ENCODE measurements around the gene LY86.

The LY86 gene

DNA sequence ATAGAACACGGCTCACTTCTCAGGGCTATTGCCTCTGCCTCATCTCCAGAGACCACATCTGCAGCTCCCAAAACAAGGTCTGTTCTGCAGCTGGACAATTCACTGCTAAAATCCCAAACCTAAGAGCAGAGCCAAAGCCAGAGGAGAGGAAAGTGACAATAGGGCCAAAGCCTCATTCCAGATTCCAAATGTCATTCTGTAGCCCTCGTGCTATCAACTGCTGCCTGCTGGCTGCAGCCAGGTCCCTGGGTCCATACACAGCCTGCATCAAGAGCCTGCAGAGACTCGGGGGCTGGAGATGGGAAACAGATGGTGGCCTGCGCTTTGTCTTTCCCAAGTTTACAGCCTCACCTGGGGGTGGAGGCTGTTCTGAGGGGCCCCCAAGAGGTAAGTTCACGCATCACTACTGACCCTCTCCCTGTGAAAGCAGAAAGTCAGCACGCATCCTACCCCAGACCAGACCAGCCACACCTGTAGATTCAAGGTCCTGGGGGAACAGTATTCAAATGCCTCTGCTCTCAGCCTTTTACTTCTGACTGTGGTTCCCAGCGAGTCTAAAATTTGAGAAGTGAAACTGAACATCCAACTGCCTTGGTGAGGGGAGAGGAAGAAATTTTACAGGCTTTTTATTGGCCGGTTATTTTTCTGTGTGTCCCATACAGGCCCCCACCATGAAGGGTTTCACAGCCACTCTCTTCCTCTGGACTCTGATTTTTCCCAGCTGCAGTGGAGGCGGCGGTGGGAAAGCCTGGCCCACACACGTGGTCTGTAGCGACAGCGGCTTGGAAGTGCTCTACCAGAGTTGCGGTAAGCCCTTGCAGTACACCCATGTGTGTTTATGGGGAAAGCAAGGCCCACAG is at the start of gene LY86:
Gene LY86, plus strand, starts transcription at position 657 of the 860 bp plus-strand sequence. Its CDS starts 15 bp downstream, at position 672.
- DNase-seq = peak; percentile 44

GRCh38 chr6:6539036-6539435 is 49.5 kb upstream of the LY86 start:
- no peak for DNase-seq

- no peak for DNase-seq
These were observed 46.2 kb upstream of the LY86 start for GRCh38 chr6:6542357-6542756.

DNA sequence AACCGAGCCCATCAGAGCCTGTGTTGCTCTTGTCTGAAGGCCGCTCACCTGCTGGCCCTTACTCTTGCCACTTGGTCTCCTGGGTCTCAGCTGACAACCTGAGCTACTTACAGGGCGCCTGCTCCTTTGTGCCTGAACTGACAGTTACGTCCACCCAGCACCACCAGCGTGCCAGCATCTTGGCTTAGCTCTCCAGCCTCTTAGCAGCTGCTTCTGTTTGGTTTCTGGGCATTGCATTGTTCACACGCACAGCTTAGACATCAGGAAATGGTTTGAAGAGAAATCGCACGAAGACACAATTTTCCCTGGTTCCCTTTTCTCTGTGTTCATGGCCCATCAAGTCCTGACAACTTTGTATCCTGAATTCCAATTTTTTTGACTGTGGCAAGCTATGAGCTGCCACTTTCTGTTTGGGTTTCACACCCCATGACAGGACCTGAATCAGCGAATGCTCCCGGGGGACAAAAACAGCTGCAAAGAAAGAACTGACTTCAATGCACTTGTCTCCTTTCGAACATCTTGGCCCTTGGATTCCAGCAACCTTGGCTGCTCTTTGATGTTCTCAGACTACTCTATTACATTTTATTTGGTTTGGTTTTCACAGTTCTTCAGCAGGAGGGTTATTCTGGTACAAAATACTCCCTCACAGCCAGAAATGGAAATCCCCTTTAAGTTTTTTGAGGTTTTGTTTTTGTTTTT is 45.2 kb upstream of the LY86 start:
- no peak for DNase-seq

DNA sequence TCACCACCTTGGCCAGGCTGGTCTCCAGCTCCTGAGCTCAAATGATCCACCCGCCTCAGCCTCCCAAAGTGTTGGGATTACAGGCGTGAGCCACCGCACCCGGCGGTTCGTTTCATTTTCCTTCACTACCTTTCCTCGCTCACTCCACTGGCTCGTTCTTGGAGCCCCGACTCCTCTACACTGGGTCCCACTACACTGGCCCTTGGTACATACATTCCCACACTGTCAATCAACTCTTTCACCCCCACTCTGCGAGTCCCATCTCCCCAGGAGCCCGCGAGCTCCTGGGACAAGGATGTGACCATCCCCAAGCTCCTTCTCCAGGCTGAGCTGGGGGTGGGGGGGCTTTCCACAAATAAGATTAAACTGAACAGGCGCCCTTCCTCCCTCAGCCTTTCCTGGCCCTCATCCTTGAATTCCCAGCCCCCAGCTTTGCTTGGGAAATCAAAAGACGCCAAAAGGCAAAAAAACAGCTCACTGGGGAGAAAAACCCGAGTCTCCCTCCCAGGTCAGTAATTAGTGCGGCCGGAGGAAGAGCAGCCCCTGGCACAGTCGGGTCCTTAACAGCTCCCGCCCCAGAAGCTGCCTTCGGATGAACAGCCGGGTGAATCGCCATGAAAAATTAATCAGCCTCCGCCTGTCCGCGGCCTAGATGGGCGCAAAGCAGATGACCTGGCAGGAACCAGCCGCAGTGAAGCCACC is 42.8 kb upstream of the LY86 start:
- no peak for DNase-seq

DNA sequence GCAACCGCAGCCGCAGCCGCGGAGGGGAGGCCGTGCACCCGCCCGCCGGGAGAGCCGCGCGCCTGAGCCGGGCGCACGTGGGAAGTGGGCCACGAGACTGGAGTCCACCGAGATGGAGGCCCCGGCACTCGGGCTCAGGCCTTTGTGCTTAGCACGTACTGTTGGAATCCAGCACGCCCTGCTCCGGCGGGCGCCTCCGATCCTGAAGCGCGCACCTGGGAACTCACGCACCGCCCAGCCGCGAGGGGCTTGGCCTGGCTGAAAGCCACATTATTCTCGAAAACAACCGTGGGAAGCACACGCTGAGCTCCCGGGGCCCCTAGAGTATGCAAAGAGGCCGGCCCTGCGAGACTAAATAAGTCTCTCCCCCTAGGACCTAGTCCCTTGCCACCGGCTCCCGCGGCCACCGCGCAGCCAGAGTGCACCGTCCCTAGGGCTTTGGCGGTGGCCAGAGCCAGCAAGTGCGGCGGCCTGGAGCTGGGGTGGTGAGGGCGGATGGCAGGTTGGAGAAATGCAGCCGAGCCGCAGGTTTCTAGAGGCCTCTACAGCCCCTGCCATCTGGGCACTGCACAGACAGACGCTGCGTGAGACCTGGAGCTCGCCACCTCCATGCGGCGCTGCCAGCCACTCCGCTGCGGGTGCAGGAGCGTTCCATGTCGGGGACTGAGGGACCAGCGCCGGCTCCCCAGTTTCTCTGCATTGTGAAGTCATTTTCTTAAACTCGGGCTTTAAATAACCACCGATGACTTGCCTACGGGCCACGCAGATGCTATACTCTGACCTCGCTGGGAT is 42.0 kb upstream of the LY86 start:
- DNase-seq = no peak

- DNase-seq = no peak
These were observed 41.2 kb upstream of the LY86 start for GRCh38 chr6:6547110-6547879.

- DNase-seq = no peak
These were observed 32.3 kb upstream of the LY86 start for GRCh38 chr6:6556161-6556737.

- DNase-seq = peak; percentile 54
These were observed 31.6 kb upstream of the LY86 start for GRCh38 chr6:6556738-6557503.

DNA sequence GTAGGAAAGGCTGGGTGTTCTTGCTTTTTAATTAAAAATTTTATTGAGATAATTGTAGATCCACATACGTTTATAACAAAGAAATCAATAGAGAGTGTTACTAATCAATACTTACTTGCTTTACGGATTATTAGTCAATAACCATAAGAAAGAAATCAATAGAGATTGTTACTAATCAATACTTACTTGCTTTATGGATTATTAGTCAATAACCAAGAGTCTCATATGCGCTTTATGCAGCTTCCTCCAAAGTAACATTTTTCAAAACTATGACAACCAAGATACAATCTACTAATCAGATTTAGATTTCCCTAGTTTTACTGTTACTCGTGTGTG is 31.0 kb upstream of the LY86 start:
- no peak for DNase-seq

GRCh38 chr6:6557886-6558285 is 30.6 kb upstream of the LY86 start:
- DNase-seq = no peak

DNA sequence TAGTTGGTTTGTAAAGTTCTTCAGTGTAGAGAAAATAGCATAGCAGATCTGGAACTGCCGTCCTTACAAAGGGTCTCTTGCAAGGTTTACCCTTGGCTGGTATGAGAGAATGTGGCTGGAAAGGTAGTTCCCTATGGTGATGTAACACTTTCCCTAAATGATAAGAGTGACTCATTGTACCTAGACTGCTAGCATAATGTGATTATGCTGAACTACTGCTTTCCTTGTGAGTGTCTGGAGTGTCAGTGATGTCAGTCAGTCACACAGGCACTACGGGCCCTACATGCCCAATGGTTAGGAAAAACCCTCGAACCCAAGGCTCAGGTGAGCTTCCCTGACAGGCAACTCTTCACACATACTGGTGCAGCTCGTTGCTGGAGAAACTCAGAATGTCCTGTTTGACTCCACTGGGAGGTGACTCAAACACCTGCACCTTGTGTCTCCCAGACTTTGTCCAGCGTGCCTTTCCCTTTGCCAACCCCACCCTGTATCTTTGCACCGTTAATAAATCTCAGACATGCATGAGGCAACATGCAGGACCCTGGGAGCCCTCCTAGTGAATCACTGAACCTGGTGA is 28.4 kb upstream of the LY86 start:
- DNase-seq = no peak

- DNase-seq = no peak
These were observed 27.6 kb upstream of the LY86 start for GRCh38 chr6:6560909-6561308.

DNA sequence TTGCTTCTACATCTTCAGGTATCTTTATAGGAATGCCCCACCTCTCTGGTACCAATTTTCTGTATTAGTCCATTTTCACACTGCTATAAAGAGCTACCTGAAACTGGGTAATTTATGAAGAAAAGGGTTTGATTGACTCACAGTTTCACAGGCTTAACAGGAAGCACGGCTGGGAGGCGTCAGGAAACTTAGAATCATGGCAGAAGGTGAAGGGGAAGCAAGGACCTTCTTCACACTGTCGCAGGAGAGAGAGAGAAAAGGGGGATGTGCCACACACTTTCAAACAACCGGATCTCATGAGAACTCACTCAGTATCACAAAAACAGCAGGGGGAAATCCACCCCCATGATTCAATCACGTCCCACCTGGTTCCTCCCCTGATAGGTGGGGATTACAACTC is 24.4 kb upstream of the LY86 start:
- DNase-seq = no peak

DNA sequence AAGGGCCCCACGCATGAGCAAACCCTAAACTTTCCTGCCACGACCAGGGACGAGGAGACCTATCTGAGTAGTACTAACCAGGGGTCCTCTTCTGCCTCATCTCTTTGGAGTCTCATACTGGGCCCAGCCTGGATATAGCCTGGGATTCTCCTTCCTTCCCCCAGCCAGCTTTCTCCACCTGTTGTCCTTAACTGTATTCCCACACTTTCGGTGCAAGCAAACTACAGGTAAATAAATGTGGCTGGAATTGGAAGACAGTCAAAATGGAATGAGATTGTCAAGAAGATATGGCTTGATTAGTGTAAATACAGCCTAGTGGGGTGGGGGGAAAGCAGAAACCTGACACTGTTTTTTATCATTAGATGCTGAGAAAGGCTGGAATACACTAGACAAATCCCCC is 23.5 kb upstream of the LY86 start:
- DNase-seq = no peak

DNA sequence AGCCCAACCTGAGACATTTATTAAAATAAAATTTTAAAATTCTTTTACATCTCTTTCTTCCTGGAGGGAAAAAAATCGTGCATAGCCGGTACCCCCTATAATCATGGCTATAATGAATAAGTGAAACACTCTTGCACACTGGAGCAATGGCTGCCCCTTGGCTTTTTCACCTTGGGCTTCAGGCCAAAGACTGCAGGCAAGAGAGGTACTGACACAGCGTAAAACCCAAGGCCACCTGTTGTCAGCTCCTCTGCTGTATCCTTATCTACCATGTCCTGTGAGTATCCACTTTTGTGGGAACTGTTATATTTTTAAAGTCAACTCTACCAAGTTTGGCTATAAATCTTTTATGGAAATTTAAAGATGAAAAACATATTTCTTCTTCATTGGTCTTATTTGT is 23.0 kb upstream of the LY86 start:
- no peak for DNase-seq

GRCh38 chr6:6566766-6567165 is 21.8 kb upstream of the LY86 start:
- no peak for DNase-seq

GRCh38 chr6:6569096-6569810 is 19.3 kb upstream of the LY86 start:
- DNase-seq = no peak

DNA sequence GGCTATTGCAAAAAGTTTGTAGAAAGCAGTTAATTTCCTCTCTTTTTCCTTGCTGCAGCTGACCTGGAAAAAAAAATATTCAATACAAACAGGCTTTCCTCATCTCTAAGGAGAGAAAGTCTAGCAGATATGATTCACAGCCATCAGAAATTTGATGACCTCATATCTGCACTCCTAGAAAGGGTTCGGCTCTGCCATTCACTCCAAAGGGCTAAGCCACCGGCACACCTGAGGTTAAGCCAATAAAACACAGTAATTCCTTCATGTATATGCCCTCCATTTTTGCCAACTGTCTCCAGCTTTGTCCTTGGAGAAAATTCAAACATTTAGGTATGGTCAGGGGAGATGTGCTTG is 18.7 kb upstream of the LY86 start:
- DNase-seq = no peak
